Spleen (tissue), 11 donors: Measurements from ENCODE around the gene GFAP. TPM values are rescaled to one million over a fixed set of nuclear protein-coding genes. Genes with fewer than 3 reads are reported as not detected.

Source experiments
- DNase-seq: peaks from one replicate; pipeline ENCODE4 v3.0.0-alpha.2; 2020
- H3K27ac ChIP-seq, 8 donors: fragments of 200-600 bp; sonication (generic) in 7 of 8; 1 replicate in 4 of 8; 2 replicates in 4 of 8; pipeline versions ENCODE4 v1.5.0 to v1.8.0; 2016 to 2021; ENCODE audit warnings: inconsistent platforms in 4 of 8, mild to moderate bottlenecking in 4 of 8, moderate library complexity in 1 of 8
- H3K27me3 ChIP-seq, 7 donors: fragments of 200-600 bp; sonication (generic) in 6 of 7; replicated peaks in 1 of 7; 1 replicate in 4 of 7; 2 replicates in 3 of 7; pipeline versions ENCODE4 v1.5.0 to v1.8.0; 2016 to 2021; ENCODE audit warnings: inconsistent platforms in 3 of 7, mild to moderate bottlenecking in 1 of 7
- H3K36me3 ChIP-seq, 6 donors: fragments of 200-600 bp; sonication (generic) in 5 of 6; 1 replicate in 4 of 6; 2 replicates in 2 of 6; pipeline versions ENCODE4 v1.5.0 to v1.8.0; 2016 to 2021; ENCODE audit warnings: inconsistent platforms in 2 of 6
- H3K4me1 ChIP-seq, 6 donors: fragments of 200-600 bp; sonication (generic) in 5 of 6; 1 replicate in 3 of 6; 2 replicates in 3 of 6; pipeline versions ENCODE4 v1.5.0 to v1.8.0; 2016 to 2021; ENCODE audit warnings: inconsistent platforms in 3 of 6
- H3K4me3 ChIP-seq, 8 donors: fragments of 200-600 bp; sonication (generic) in 7 of 8; 1 replicate in 4 of 8; 2 replicates in 4 of 8; pipeline versions ENCODE4 v1.5.0 to v1.8.0; 2016 to 2021; ENCODE audit warnings: inconsistent platforms in 4 of 8, mild to moderate bottlenecking in 4 of 8, moderate library complexity in 2 of 8
- H3K9me3 ChIP-seq, 8 donors: fragments of 200-600 bp; sonication (generic) in 7 of 8; 1 replicate in 4 of 8; 2 replicates in 4 of 8; pipeline versions ENCODE4 v1.5.0 to v1.8.0; 2016 to 2021; ENCODE audit warnings: inconsistent platforms in 4 of 8
- CTCF ChIP-seq, 11 experiments: fragments of 200-600 bp in 7 of 11; fragments of 450-650 bp in 4 of 11; sonication (generic) in 4 of 11; IDR thresholded peaks in 8 of 11; conservative IDR thresholded peaks in 3 of 11; 1 replicate in 7 of 11; 2 replicates in 4 of 11; pipeline versions ENCODE4 v1.4.0 to v1.8.0; 2016 to 2021; ENCODE audit warnings: antibody characterized with exemption in 11 of 11, inconsistent platforms in 4 of 11, mild to moderate bottlenecking in 1 of 11
- POLR2A ChIP-seq, 3 donors: fragments of 450-650 bp; IDR thresholded peaks; one replicate each; pipeline ENCODE4 v1.5.1; 2017; ENCODE audit warnings: antibody characterized with exemption in 3 of 3, mild to moderate bottlenecking in 1 of 3
- POLR2AphosphoS5 ChIP-seq, 3 donors: sonication (generic); formaldehyde crosslinking; IDR thresholded peaks; one replicate each; pipeline ENCODE4 v1.5.1; 2017; ENCODE audit warnings: antibody characterized with exemption in 3 of 3
- WGBS, 5 donors: extraction: QIAGEN DNeasy Blood & Tissue Kit in 3 of 5; methylation state at CpG; one replicate each; pipeline versions ENCODE4 v1.1.5 to v1.1.7; 2013 to 2018; 5-methylcytosine and 5-hydroxymethylcytosine counted together
- intact Hi-C: fragments of 100-400 bp; cut with DNase I; formaldehyde crosslinking; loops from one replicate; pipeline ENCODE4 v1.15.0; 2023; ENCODE audit warnings: low total_unique reads
- polyA plus RNA-seq, 3 donors: library from polyadenylated mRNA; stranded (reverse); fragments of 200-250 nt; gene quantifications; one replicate each; pipeline ENCODE4 v1.2.1, GENCODE V29; 2013
- total RNA-seq, 7 donors: library from RNA; depleted of rRNA in 3 of 7; stranded (reverse); fragments of >200 nt in 3 of 7; fragmentation: NEBNext Ultra II Directional in 4 of 7; extraction: Animal tissue kit (Norgen Biotek cat#: 25700) in 4 of 7; gene quantifications; one replicate each; pipeline versions ENCODE4 v1.1.0 to v1.2.1, GENCODE V29; 2016 to 2021
- donor health status: healthy with polysubstance abuse.
- donor health status: DM: no; HTN: no; CAD: no; lungs with moderate emphysema.
- donor health status: DM: no; HTN: no; CAD: no.
- donor health status: Bipolar disorder and iron deficiency.
- donor health status: healthy.
- donor health status: DM: no; HTN: no; CAD: no.
- donor health status: DM: yes; HTN: yes; CAD: no.

Gene GFAP
- total and polyA plus RNA-seq, 10 donors, result 0.32 to 1.7 (median 0.54) TPM; not detected in 5

- WGBS, 5 donors, result 89 to 95% (median 89%) methylated on average over 4 of the region's 4 CpGs
- Histone ChIP-seq H3K9me3 (no peaks in the 10 kb centered on the region), H3K4me3 (no peak overlapping the region), H3K27me3 (no peaks in the 10 kb centered on the region), H3K4me1 (no peaks in the 10 kb centered on the region), H3K27ac (no peak overlapping the region), H3K36me3 (peaks cover 2 to 100% (median 92%) of the 10 kb centered on the region in 6 donors)
- no peak for DNase-seq
- intact Hi-C loops, result no loop called here
- TF ChIP-seq CTCF (IDR thresholded peaks at IDR 0.05 in 8 of 11, conservative IDR thresholded peaks at IDR 0.05 in 3 of 11) (no peak), POLR2AphosphoS5 (IDR thresholded peaks at IDR 0.05) (no peak), POLR2A (IDR thresholded peaks at IDR 0.05) (no peak)
Observed at GRCh38 chr17:44881145-44881544, 34.2 kb downstream of the GFAP start.

GRCh38 chr17:44880062-44880461 lies 35.2 kb downstream of the GFAP start:
- Histone ChIP-seq H3K4me3 (no peak overlapping the region), H3K27ac (no peak overlapping the region), H3K4me1 (no peaks in the 10 kb centered on the region), H3K27me3 (no peaks in the 10 kb centered on the region), H3K36me3 (peaks cover 2 to 100% (median 92%) of the 10 kb centered on the region in 6 donors), H3K9me3 (no peaks in the 10 kb centered on the region)
- intact Hi-C loops, result no loop called here
- DNase-seq, result no peak
- WGBS, 5 donors, result 91 to 94% (median 92%) methylated on average over 2 of the region's 2 CpGs
- TF ChIP-seq POLR2AphosphoS5 (IDR thresholded peaks at IDR 0.05) (no peak), POLR2A (IDR thresholded peaks at IDR 0.05) (no peak), CTCF (IDR thresholded peaks at IDR 0.05 in 8 of 11, conservative IDR thresholded peaks at IDR 0.05 in 3 of 11) (no peak)

GRCh38 chr17:44879376-44879775 lies 35.9 kb downstream of the GFAP start:
- intact Hi-C loops, result no loop called here
- Histone ChIP-seq H3K4me1 (no peaks in the 10 kb centered on the region), H3K27me3 (no peaks in the 10 kb centered on the region), H3K27ac (no peak overlapping the region), H3K36me3 (peaks cover 2 to 100% (median 92%) of the 10 kb centered on the region in 6 donors), H3K9me3 (no peaks in the 10 kb centered on the region), H3K4me3 (no peak overlapping the region)
- no peak for DNase-seq
- WGBS, 5 donors, result 85 to 98% (median 92%) methylated on average over 6 of the region's 6 CpGs
- no peak for TF ChIP-seq POLR2A (IDR thresholded peaks at IDR 0.05)
- no peak for TF ChIP-seq CTCF (IDR thresholded peaks at IDR 0.05 in 8 of 11, conservative IDR thresholded peaks at IDR 0.05 in 3 of 11)
- TF ChIP-seq POLR2AphosphoS5 (IDR thresholded peaks at IDR 0.05), result no peak

GRCh38 chr17:44878627-44879221 lies 36.6 kb downstream of the GFAP start:
- Histone ChIP-seq H3K27ac (no peak overlapping the region), H3K36me3 (peaks cover 2 to 100% (median 91%) of the 10 kb centered on the region in 6 donors), H3K4me1 (no peaks in the 10 kb centered on the region), H3K9me3 (no peaks in the 10 kb centered on the region), H3K4me3 (no peak overlapping the region), H3K27me3 (no peaks in the 10 kb centered on the region)
- DNase-seq, result no peak
- intact Hi-C loops, result no loop called here
- no peak for TF ChIP-seq POLR2AphosphoS5 (IDR thresholded peaks at IDR 0.05)
- peak in 7 of 11 experiments; percentile 23 to 52 (median 46) for TF ChIP-seq CTCF (IDR thresholded peaks at IDR 0.05 in 8 of 11, conservative IDR thresholded peaks at IDR 0.05 in 3 of 11)
- TF ChIP-seq POLR2A (IDR thresholded peaks at IDR 0.05), result no peak
- 59 to 67% (median 63%) methylated on average over 6 of the region's 6 CpGs for WGBS, 5 donors
